ENCODE data around the gene ZNF135. TPM values are rescaled to one million over a fixed set of nuclear protein-coding genes. Genes with fewer than 3 reads are reported as not detected.
A peak's percentile ranks its signal among the peaks of the same experiment; 100 is the strongest.

The ZNF135 gene
- total RNA-seq, 4 donors from 2014 or later: 1.2 to 10.9 (median 4.3) TPM

DNA sequence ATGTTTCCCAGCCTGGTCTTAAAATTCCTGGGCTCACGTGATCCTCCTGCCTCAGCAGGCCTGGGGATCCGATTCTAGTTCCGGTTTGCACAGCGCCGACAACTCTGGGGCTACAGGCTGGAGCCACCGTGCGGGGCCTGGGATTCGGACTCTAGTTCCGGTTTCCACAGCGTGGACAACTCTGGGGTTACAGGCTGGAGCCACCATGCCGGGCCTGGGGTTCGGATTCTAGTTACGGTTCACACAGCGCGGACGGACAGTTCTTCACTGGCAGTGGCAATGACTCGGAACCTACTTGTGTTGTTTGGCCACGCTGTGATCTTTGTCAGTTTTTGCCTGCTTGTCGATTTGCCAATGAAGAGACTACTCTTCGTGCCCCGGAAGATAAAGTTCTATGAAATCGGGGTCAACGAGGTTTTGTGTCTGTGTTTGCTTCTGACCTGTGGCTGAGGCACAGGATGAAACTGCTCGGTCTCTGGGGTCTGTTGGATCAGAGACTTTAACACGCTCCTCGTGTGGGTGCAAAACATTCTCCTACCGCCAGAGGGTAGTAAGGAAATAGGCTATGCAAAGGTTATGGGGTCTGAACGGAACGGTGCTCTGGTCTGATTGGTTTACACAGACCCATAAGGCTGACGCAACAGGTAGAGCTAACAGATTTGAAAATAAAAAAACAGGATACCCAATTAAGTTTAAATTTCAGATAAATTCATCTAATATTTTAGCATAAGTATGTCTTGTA, 37.4 kb upstream of the ZNF135 start:
- ATAC-seq (ENCODE audit: low FRiP score) (peak; percentile 70), DNase-seq (ENCODE audit: low spot score) (no peak)
- peak in 1 of 3 donors; percentile 10 for TF ChIP-seq CTCF (IDR thresholded peaks at IDR 0.05)

DNA sequence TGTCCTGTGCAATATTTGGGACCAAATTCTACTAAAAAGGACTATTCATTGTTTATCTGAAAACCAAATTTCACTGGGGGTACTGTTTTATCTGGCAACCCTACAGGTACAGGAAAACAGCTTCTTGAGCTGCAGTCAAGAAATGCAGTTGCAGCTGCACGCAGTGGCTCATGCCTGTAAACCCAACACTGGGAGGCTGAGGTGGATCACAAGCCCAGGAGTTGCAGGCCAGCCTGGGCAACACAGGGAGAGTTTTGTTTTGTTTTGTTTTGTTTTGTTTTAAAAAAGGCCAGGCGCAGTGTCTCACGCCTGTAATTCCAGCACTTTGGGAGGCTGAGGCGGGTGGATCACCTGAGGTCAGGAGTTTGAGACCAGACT, 36.8 kb upstream of the ZNF135 start:
- ATAC-seq (ENCODE audit: low FRiP score) (no peak), DNase-seq (ENCODE audit: low spot score) (no peak)
- TF ChIP-seq CTCF (IDR thresholded peaks at IDR 0.05): no peak

DNA sequence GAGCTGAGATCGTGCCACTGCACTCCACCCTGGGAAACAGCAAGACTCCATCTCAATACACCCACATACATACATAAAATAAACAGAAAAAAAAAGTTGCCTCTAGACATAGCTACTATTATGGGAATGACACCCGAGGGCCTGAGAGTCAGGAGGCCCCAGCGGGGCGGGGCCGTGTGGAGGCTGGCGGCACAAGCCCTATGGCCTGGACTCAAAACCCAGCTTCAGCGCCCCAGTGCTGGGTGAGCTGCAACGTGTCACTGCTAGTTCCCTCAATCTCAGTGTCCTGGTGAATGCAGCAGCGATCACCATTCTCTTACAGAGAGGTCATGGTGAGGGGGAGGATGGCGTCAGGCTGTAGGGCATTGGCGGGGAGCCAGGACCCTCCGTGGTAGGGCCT, 34.4 kb upstream of the ZNF135 start:
- DNase-seq (ENCODE audit: low spot score) (no peak), ATAC-seq (ENCODE audit: low FRiP score) (no peak)
- no peak for TF ChIP-seq CTCF (IDR thresholded peaks at IDR 0.05)

DNA sequence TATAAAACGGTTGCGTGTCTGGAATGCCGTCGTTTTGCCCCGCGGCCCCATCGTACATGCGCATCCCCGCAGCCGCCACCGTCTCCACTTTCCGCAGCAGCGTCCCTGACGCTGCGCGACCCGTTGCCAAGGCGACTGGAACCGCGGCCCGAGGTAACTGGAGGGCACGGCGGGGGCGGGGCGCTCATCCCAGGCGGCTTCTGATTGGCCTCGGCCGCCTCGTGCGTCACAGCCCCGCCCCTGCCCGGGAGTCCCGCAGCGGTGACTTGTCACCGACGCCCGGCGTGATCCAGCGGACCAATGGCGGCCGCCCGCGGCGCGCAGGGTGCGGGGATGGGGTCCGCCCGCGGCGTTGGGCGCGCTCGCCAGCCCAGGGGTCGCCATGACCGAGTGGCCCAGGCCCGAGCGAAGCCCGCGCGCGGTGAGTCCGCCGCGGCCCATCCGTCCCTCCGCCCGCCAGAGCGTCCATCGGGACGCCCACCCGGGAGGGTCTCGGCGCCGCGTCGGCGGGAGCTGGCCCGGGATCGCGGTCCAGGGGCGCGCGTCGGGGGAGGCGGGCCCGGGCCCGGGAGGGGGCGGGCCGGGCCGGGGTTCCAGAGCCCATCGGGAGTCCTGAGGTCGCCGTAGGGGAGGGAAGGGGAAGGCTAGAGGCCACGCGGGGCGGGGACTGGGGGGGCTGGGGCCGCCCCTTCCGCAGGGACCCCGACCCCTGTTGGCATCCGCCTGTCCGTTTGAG, 25.2 kb upstream of the ZNF135 start, which contains the start of gene ZSCAN1:
TSS of gene ZSCAN1 (plus strand) at position 285 of the 736 bp plus-strand sequence. CDS start 3,812 bp downstream, outside the sequence.
- peak; percentile 38 for DNase-seq (ENCODE audit: low spot score)
- ATAC-seq (ENCODE audit: low FRiP score): no peak
- TF ChIP-seq CTCF (IDR thresholded peaks at IDR 0.05): no peak

DNA sequence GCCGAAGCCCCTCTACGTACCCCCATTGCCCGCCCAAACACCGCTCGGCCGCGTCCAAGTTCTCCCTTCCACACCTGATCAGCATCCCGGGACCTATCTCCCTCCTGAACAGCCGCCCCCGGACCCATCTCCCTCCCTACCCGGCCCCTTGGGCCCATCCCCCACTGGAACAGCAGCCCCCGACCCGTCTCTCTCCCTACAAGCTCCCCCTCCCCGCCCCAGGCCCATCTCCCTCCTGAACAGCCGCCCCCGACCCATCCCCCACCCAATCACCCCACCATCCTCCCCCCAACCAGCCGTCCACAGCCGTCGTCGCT, 24.6 kb upstream of the ZNF135 start:
- TF ChIP-seq CTCF (IDR thresholded peaks at IDR 0.05): no peak
- no peak for ATAC-seq (ENCODE audit: low FRiP score)
- no peak for DNase-seq (ENCODE audit: low spot score)

DNA sequence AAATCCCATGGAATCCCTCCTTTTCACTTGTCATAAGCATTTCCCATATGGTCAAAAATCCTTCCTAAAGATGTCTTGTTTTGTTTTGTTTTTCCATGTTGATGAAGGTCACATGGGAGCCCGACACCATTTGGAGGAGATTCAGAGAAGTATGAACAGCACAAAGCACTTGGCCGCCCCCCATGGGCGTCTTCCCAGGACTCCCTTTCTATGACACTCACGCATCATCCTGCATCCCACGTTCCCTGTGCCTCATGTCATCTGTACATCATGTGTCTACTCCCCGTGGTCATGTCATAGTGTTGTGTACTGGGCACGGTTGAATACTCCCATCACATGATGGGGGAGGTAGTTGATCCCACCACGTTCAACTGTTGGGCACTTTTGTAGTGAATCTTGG, 23.2 kb upstream of the ZNF135 start:
- TF ChIP-seq CTCF (IDR thresholded peaks at IDR 0.05): no peak
- ATAC-seq (ENCODE audit: low FRiP score) (no peak), DNase-seq (ENCODE audit: low spot score) (no peak)
